OCI-LY3 (cell line): ENCODE measurements around the gene BRI3.

Source experiments
- H2AFZ ChIP-seq: fragments of 200-600, 300-600 bp; shearing (Covaris generic); 2 replicates; pipeline ENCODE4 v1.6.0; 2014; ENCODE audit warnings: antibody characterized with exemption, low read depth, low read length
- H3K27ac ChIP-seq: fragments of 200-600, 300-600 bp; sonication (generic); 2 replicates; pipeline ENCODE4 v1.5.1; 2014; ENCODE audit warnings: mild to moderate bottlenecking, low read length, moderate library complexity, mixed read lengths
- H3K27me3 ChIP-seq: fragments of 200-600, 300-600 bp; sonication (generic); 2 replicates; pipeline ENCODE4 v1.6.1; 2014; ENCODE audit warnings: low read depth, low read length, mixed read lengths
- H3K36me3 ChIP-seq: fragments of 200-600, 300-600 bp; sonication (generic); replicated peaks from 2 replicates; pipeline ENCODE3; 2014; ENCODE audit warnings: low read depth, low read length, mixed read lengths
- H3K4me1 ChIP-seq: fragments of 300-600, 200-600 bp; sonication (generic); 2 replicates; pipeline ENCODE4 v1.6.1; 2014; ENCODE audit warnings: low read length, mixed read lengths
- H3K4me2 ChIP-seq: fragments of 200-600, 300-600 bp; sonication (generic); 2 replicates; pipeline ENCODE4 v1.6.1; 2014; ENCODE audit warnings: low read length, mixed read lengths
- H3K4me3 ChIP-seq: fragments of 300-600, 200-600 bp; sonication (generic); 2 replicates; pipeline ENCODE4 v1.5.1; 2014; ENCODE audit warnings: antibody characterized with exemption, mild to moderate bottlenecking, low read length, moderate library complexity
- H3K79me2 ChIP-seq: fragments of 300-600, 200-600 bp; shearing (Covaris generic); 2 replicates; pipeline ENCODE4 v1.6.1; 2014; ENCODE audit warnings: mild to moderate bottlenecking, low read length, mixed read lengths
- H3K9ac ChIP-seq: fragments of 300-600, 200-600 bp; shearing (Covaris generic); 2 replicates; pipeline ENCODE4 v1.6.0; 2014; ENCODE audit warnings: mild to moderate bottlenecking, low read length, moderate library complexity
- H3K9me3 ChIP-seq: fragments of 200-600, 300-600 bp; shearing (Covaris generic); 2 replicates; pipeline ENCODE4 v1.6.1; 2014; ENCODE audit warnings: low read length, mixed read lengths; ENCODE audit not compliant: insufficient read depth
- H4K20me1 ChIP-seq: fragments of 200-600, 300-600 bp; sonication (generic); 2 replicates; pipeline ENCODE4 v1.6.1; 2016; ENCODE audit warnings: low read length, mixed read lengths; ENCODE audit not compliant: insufficient read depth
- CTCF ChIP-seq: fragments of 200-600, 300-600 bp; sonication (generic); IDR thresholded peaks from 2 replicates; pipeline ENCODE4 v1.5.1; 2014; ENCODE audit warnings: antibody characterized with exemption, low read length, low read depth
- EZH2phosphoT487 ChIP-seq: fragments of 200-600 bp; shearing (Covaris generic); IDR thresholded peaks from 2 replicates; pipeline ENCODE4 v1.6.1; 2018; ENCODE audit warnings: antibody characterized with exemption, mixed run types, low read depth

Gene BRI3

DNA sequence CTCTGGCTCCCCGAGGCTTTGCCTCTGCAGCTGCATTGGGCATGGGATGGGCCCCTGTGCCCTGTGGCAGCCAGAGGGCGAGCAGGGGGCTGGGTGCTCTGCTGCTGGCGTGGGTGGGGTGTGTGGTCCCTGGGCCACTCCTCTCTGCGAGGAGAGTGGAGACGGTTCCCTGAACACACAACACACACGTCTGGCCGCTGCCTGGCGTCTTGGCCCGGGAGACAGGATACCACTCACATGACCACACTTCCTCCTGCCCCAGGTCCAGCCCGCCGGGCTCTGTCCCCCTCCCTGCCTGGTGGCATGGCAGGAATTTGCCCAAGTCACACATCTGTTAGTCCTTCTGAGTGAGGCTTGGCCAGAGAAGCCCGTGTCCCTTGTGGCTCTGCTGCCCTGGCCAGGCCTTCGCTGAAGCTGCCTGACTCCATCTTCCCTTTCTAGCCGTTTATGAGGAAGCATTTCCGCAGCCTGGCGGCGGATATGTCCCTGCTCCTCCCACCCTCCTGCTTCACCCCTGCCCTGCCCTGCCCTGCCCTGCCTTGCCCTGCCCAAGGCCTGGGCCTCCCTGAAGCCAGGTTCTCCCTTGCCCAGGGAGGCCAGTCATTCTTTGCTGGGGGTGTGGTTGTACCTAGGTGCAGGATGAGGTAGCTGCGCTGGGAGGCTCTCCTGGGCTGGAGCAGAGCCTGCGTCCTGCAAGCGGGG, 3.0 kb downstream of the BRI3 start:
- Histone ChIP-seq H3K36me3 (peaks cover 5% of the 10 kb centered on the region), H3K4me1 (peaks cover 9% of the 10 kb centered on the region), H2AFZ (no peak overlapping the region), H4K20me1 (peaks cover 61% of the 10 kb centered on the region), H3K27me3 (no peaks in the 10 kb centered on the region), H3K4me3 (no peak overlapping the region), H3K79me2 (peaks cover 38% of the 10 kb centered on the region), H3K27ac (no peak overlapping the region), H3K9me3 (no peaks in the 10 kb centered on the region), H3K4me2 (no peak overlapping the region), H3K9ac (no peak overlapping the region)
- TF ChIP-seq CTCF (no peak), EZH2phosphoT487 (no peak)

DNA sequence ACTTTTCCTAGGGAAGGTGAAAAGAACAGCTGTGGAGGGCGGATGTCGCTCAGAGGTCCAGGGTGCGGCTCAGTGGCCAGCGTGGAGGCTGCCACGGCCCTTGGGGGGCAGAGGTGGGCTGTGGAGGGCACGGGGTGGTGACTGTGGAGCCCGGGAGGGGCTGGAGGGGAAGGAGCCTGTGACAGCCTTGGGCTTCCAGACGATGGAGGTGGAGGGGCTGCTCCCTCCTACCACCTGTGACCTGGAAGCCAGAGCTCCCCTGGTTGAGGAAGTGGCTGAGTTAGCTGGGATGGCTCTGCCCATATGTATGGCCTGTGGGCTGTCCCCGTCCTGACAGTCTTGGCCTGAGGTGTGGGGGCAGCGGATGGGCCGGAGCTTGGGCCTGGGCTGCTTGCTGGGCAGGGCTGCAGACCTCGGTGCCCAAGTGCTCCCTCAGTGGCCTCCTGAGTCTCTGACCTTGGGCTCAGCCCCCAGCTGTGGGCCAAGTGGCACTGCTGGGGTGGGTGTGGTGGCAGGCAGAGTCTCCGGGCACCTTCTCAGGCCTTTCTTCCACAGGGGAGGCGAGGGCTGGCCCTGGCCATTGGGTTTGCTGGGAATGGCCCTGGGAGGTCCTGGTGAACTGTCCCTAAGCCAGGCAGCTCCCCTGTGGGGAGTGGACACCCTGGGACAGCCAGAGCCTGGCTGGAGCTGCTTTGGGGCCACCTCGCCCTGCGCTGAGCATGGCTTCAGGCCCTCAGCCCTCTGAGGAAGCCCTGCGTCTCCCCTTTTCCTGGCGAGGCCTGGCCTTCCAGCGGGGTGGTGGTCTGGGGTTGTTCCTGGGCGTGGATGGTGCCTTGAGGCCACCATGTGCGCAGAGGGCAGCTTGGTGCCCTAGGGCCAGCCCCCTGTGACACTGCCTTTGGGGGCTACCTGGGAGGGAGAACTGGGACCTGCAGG, 3.9 kb downstream of the BRI3 start:
- no peak overlapping the region for H3K4me2 ChIP-seq
- TF ChIP-seq CTCF: no peak
- TF ChIP-seq EZH2phosphoT487: no peak
- no peaks in the 10 kb centered on the region for H3K9me3 ChIP-seq
- H3K27me3 ChIP-seq: no peaks in the 10 kb centered on the region
- H3K27ac ChIP-seq: no peak overlapping the region
- peaks cover 65% of the 10 kb centered on the region for H4K20me1 ChIP-seq
- H2AFZ ChIP-seq: no peak overlapping the region
- peaks cover 5% of the 10 kb centered on the region for H3K36me3 ChIP-seq
- peaks cover 38% of the 10 kb centered on the region for H3K79me2 ChIP-seq
- peaks cover 9% of the 10 kb centered on the region for H3K4me1 ChIP-seq
- no peak overlapping the region for H3K9ac ChIP-seq
- H3K4me3 ChIP-seq: no peak overlapping the region

DNA sequence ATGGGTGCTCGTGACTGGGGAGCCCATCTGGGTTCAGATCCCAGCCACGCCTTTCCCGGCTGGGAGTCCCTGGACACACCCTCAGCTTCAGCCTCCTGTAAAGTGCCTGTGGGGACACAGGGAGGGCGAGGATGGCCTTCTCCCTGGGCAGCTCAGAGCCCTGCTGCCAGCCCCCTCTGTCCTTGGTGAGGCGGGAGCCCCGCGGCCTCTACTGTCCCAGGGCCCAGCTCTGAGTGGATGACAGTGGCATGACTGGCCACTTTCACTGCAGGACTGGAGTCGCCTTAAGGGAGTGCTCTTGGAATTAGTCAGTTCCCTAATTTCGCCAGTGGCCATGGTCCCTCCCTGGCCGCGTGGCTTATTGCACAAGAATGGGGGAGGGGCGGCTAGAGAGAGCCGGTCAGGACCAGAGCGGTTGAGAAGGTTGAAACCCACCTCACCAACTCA, 4.6 kb downstream of the BRI3 start:
- H3K4me2 ChIP-seq: no peak overlapping the region
- H3K9ac ChIP-seq: no peak overlapping the region
- no peak overlapping the region for H3K4me3 ChIP-seq
- H3K27me3 ChIP-seq: no peaks in the 10 kb centered on the region
- H3K79me2 ChIP-seq: peaks cover 38% of the 10 kb centered on the region
- peaks cover 5% of the 10 kb centered on the region for H3K36me3 ChIP-seq
- H3K4me1 ChIP-seq: peaks cover 9% of the 10 kb centered on the region
- no peak for TF ChIP-seq CTCF
- no peak for TF ChIP-seq EZH2phosphoT487
- H3K27ac ChIP-seq: no peak overlapping the region
- H3K9me3 ChIP-seq: no peaks in the 10 kb centered on the region
- H2AFZ ChIP-seq: no peak overlapping the region
- peaks cover 65% of the 10 kb centered on the region for H4K20me1 ChIP-seq
